KMS-11 (cell line): Measurements from ENCODE around the gene VNN1.

ENCODE experiments used
- H2AFZ ChIP-seq: fragments of 200-600 bp; sonication (generic); 2 replicates; pipeline ENCODE4 v1.6.1; 2016; ENCODE audit warnings: antibody characterized with exemption, mixed run types, low read depth
- H3K27ac ChIP-seq: fragments of 200-600 bp; sonication (generic); 2 replicates; pipeline ENCODE4 v1.6.1; 2016; ENCODE audit warnings: mild to moderate bottlenecking, mixed run types
- H3K27me3 ChIP-seq: fragments of 200-600 bp; sonication (generic); 2 replicates; pipeline ENCODE4 v1.6.1; 2017; ENCODE audit warnings: mild to moderate bottlenecking, low read depth, mixed run types, moderate library complexity; ENCODE audit not compliant: insufficient read depth
- H3K36me3 ChIP-seq: fragments of 200-600 bp; sonication (generic); 2 replicates; pipeline ENCODE4 v1.6.1; 2017; ENCODE audit warnings: mild to moderate bottlenecking, mixed run types; ENCODE audit not compliant: insufficient read depth
- H3K4me1 ChIP-seq: fragments of 200-600 bp; sonication (generic); 2 replicates; pipeline ENCODE4 v1.6.1; 2016; ENCODE audit warnings: mild to moderate bottlenecking, low read depth, mixed run types; ENCODE audit not compliant: poor library complexity, severe bottlenecking
- H3K4me2 ChIP-seq: fragments of 200-600 bp; sonication (generic); 2 replicates; pipeline ENCODE4 v1.7.0; 2016; ENCODE audit warnings: mild to moderate bottlenecking, mixed run types
- H3K4me3 ChIP-seq: fragments of 200-600 bp; sonication (generic); IDR thresholded peaks from 2 replicates; pipeline ENCODE4 v1.6.1; 2017; ENCODE audit warnings: low read depth, low read length, mixed read lengths; ENCODE audit not compliant: insufficient read depth
- H3K79me2 ChIP-seq: fragments of 200-600 bp; sonication (generic); 2 replicates; pipeline ENCODE4 v1.6.1; 2016; ENCODE audit warnings: low read depth, mixed run types; ENCODE audit not compliant: insufficient read depth
- H3K9ac ChIP-seq: fragments of 200-600 bp; sonication (generic); 2 replicates; pipeline ENCODE4 v1.6.1; 2016; ENCODE audit warnings: mild to moderate bottlenecking, mixed run types
- H4K20me1 ChIP-seq: fragments of 200-600 bp; sonication (generic); 2 replicates; pipeline ENCODE4 v1.6.1; 2016; ENCODE audit warnings: mild to moderate bottlenecking, mixed run types; ENCODE audit not compliant: insufficient read depth
- CTCF ChIP-seq: fragments of 200-600 bp; sonication (generic); conservative IDR thresholded peaks from 2 replicates; pipeline ENCODE4 v1.6.1; 2017; ENCODE audit warnings: low read depth, mild to moderate bottlenecking, antibody characterized with exemption, low read length, moderate library complexity, mixed read lengths

Gene VNN1

GRCh38 chr6:132733283-132733682 is 19.4 kb upstream of the VNN1 start:
- Histone ChIP-seq H3K36me3 (no peaks in the 10 kb centered on the region), H3K9ac (no peak overlapping the region), H2AFZ (no peak overlapping the region), H3K4me3 (no peak overlapping the region), H3K27ac (no peak overlapping the region), H3K27me3 (no peaks in the 10 kb centered on the region), H4K20me1 (no peaks in the 10 kb centered on the region), H3K79me2 (no peaks in the 10 kb centered on the region), H3K4me1 (peaks cover 8% of the 10 kb centered on the region), H3K4me2 (no peak overlapping the region)
- no peak for TF ChIP-seq CTCF

- Histone ChIP-seq H3K36me3 (no peaks in the 10 kb centered on the region), H3K79me2 (no peaks in the 10 kb centered on the region), H3K27me3 (no peaks in the 10 kb centered on the region), H4K20me1 (no peaks in the 10 kb centered on the region), H3K4me3 (no peak overlapping the region), H2AFZ (no peak overlapping the region), H3K9ac (no peak overlapping the region), H3K4me1 (peaks cover 1% of the 10 kb centered on the region), H3K27ac (no peak overlapping the region), H3K4me2 (no peak overlapping the region)
- TF ChIP-seq CTCF: no peak
These were observed 17.2 kb upstream of the VNN1 start for GRCh38 chr6:132731086-132731485.

GRCh38 chr6:132730560-132730959 is 16.7 kb upstream of the VNN1 start:
- H3K9ac ChIP-seq: no peak overlapping the region
- H2AFZ ChIP-seq: no peak overlapping the region
- H3K4me3 ChIP-seq: no peak overlapping the region
- no peaks in the 10 kb centered on the region for H3K27me3 ChIP-seq
- no peaks in the 10 kb centered on the region for H3K36me3 ChIP-seq
- H3K79me2 ChIP-seq: no peaks in the 10 kb centered on the region
- H3K4me2 ChIP-seq: no peak overlapping the region
- H3K4me1 ChIP-seq: no peaks in the 10 kb centered on the region
- TF ChIP-seq CTCF: no peak
- no peaks in the 10 kb centered on the region for H4K20me1 ChIP-seq
- H3K27ac ChIP-seq: no peak overlapping the region

- no peak overlapping the region for H2AFZ ChIP-seq
- no peak overlapping the region for H3K27ac ChIP-seq
- H3K4me2 ChIP-seq: no peak overlapping the region
- no peaks in the 10 kb centered on the region for H4K20me1 ChIP-seq
- H3K4me3 ChIP-seq: no peak overlapping the region
- TF ChIP-seq CTCF: no peak
- H3K27me3 ChIP-seq: no peaks in the 10 kb centered on the region
- no peaks in the 10 kb centered on the region for H3K36me3 ChIP-seq
- no peak overlapping the region for H3K9ac ChIP-seq
- no peaks in the 10 kb centered on the region for H3K4me1 ChIP-seq
- H3K79me2 ChIP-seq: no peaks in the 10 kb centered on the region
These were observed 14.8 kb upstream of the VNN1 start for GRCh38 chr6:132728616-132729015.

- no peaks in the 10 kb centered on the region for H4K20me1 ChIP-seq
- H3K27me3 ChIP-seq: no peaks in the 10 kb centered on the region
- no peaks in the 10 kb centered on the region for H3K79me2 ChIP-seq
- H2AFZ ChIP-seq: no peak overlapping the region
- H3K27ac ChIP-seq: no peak overlapping the region
- TF ChIP-seq CTCF: no peak
- no peak overlapping the region for H3K9ac ChIP-seq
- H3K4me3 ChIP-seq: no peak overlapping the region
- no peaks in the 10 kb centered on the region for H3K4me1 ChIP-seq
- H3K4me2 ChIP-seq: no peak overlapping the region
- no peaks in the 10 kb centered on the region for H3K36me3 ChIP-seq
These were observed 12.7 kb upstream of the VNN1 start for GRCh38 chr6:132726608-132726975.
